ENCODE measurements around the gene ZFHX3.

The ZFHX3 gene

DNA sequence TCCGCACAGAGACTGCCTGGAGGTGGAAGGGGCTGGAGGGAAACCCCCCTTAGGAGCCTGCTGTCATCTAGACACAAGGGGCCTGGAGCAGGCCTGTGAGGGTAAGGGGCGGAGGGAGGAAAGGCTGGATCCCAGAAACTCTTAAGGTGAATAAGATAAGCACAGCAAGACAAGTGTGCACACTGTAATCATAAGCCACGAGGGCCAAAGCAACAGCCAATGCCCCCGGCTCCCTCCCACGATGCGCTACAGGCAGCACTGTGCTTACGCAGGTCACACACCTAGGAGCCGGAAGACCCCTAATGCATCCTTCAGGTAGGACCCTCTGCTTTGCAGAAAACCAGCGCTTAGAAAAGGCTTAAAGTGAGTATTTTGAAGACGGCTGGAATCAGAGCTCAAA lies 24.6 kb downstream of the ZFHX3 start:
- H3K4me1 ChIP-seq: peaks cover 0 to 26% (median 2%) of the 10 kb centered on the region in 10 experiments; a peak in 8 of 20 replicates
- H3K9ac ChIP-seq: no peak overlapping the region
- no peaks in the 10 kb centered on the region for H3K9me3 ChIP-seq (replicated peaks in 1 of 11)
- peaks cover 0 to 100% (median 0%) of the 10 kb centered on the region in 11 experiments; a peak in 7 of 22 replicates for H4K20me1 ChIP-seq
- no peak overlapping the region for H3K4me3 ChIP-seq
- no peak for TF ChIP-seq Cebpa-rat (IDR thresholded peaks at IDR 0.05)
- H3K4me2 ChIP-seq: no peak overlapping the region
- H3K36me3 ChIP-seq: peaks cover 0 to 24% (median 0%) of the 10 kb centered on the region in 11 experiments; a peak in 2 of 22 replicates
- H3K27ac ChIP-seq: no peak overlapping the region
- no peaks in the 10 kb centered on the region for H3K27me3 ChIP-seq

DNA sequence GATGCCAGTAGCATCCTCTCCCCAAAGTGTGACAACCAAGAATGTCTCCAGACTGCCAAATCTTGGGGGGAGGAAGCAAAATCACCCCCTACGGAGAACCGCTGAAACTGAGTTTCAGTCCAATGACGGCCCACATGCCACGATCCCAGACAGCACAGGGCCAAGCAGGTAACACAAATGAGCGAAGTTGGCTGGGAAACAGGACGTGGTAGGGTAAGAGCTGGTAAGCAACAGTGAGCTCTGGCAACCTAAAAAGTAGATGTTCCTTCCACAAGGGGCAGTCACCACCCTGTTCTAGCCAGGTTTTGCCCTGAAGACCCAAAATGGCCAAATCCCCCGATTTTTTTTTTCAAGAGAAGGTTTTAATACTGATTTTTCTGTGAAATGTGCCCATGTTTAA lies 25.4 kb downstream of the ZFHX3 start:
- H3K4me1 ChIP-seq: peaks cover 0 to 30% (median 2%) of the 10 kb centered on the region in 10 experiments; a peak in 9 of 20 replicates
- H3K9me3 ChIP-seq (replicated peaks in 1 of 11): no peaks in the 10 kb centered on the region
- TF ChIP-seq Cebpa-rat (IDR thresholded peaks at IDR 0.05): no peak
- no peak overlapping the region for H3K9ac ChIP-seq
- H3K4me3 ChIP-seq: no peak overlapping the region
- no peak overlapping the region for H3K4me2 ChIP-seq
- peaks cover 0 to 22% (median 0%) of the 10 kb centered on the region in 11 experiments; a peak in 2 of 22 replicates for H3K36me3 ChIP-seq
- H3K27me3 ChIP-seq: no peaks in the 10 kb centered on the region
- H3K27ac ChIP-seq: no peak overlapping the region
- peaks cover 0 to 100% (median 0%) of the 10 kb centered on the region in 11 experiments; a peak in 7 of 22 replicates for H4K20me1 ChIP-seq

DNA sequence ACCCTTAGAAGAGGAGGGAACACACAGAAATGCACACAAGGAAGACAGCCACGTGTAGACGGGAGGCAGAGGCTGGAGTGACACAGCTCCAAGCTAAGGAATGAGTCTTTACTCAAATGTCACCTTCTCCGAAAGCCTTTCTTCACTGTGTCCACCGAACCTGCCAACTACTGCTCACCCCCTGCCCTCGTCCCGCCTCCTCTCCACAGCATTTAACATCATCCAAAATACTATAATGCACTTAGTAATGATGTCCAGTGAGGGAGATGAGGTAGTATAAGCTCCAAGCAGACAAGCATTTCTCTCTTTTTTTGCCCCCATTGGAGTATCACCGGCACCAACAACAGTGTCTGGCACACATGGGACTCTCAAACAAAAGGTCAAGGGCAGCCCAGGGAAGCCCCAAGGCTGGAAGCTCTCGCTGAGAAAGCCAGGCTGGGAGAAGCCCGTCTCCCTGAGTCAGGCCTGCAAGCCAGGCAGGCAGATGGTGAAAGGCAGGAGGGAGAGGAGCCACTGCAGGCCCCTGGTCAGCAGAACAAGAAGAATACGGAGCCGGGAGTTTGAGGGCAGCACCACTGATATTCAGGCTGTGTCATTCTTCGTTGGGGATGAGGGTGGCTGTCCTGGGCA lies 25.9 kb downstream of the ZFHX3 start:
- no peak overlapping the region for H3K9ac ChIP-seq
- H3K4me2 ChIP-seq: no peak overlapping the region
- peaks cover under 1 to 36% (median 3%) of the 10 kb centered on the region in 10 experiments; a peak in 14 of 20 replicates for H3K4me1 ChIP-seq
- H3K4me3 ChIP-seq: no peak overlapping the region
- peaks cover 0 to 22% (median 0%) of the 10 kb centered on the region in 11 experiments; a peak in 2 of 22 replicates for H3K36me3 ChIP-seq
- H4K20me1 ChIP-seq: peaks cover 0 to 100% (median 0%) of the 10 kb centered on the region in 11 experiments; a peak in 7 of 22 replicates
- no peak for TF ChIP-seq Cebpa-rat (IDR thresholded peaks at IDR 0.05)
- H3K9me3 ChIP-seq (replicated peaks in 1 of 11): no peaks in the 10 kb centered on the region
- H3K27ac ChIP-seq: no peak overlapping the region
- no peaks in the 10 kb centered on the region for H3K27me3 ChIP-seq

DNA sequence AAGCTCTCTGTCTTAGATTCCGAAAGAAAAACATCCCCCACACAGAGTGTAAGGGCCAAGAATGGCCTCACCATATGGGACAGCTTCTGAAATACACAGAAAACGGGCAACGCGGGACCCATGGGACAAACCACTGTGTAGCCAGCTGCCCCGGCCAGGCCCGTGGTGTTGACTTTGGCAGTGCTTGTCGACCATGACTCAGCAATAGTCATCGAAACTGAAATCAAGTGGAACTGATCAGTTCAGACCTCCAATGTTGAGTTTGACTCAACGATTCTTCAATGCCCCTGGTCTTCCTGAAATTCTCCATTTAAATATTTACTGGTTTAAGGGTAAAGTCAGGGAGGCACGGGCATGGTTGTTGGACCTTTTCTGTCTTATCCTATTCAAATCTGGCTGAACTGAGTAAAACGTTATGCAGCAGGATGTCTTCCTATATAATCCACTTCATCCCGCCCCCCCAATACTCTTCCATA lies 27.5 kb downstream of the ZFHX3 start:
- peaks cover 0 to 22% (median 0%) of the 10 kb centered on the region in 11 experiments; a peak in 2 of 22 replicates for H3K36me3 ChIP-seq
- H3K4me2 ChIP-seq: peak overlapping the region in 5 of 11 experiments; percentile 0 to 32 (median 19); a peak in 3 of 22 replicates
- TF ChIP-seq Cebpa-rat (IDR thresholded peaks at IDR 0.05): no peak
- no peak overlapping the region for H3K27ac ChIP-seq
- no peak overlapping the region for H3K9ac ChIP-seq
- peaks cover 0 to 4% (median 0%) of the 10 kb centered on the region in 11 experiments; a peak in 2 of 22 replicates for H3K9me3 ChIP-seq (replicated peaks in 1 of 11)
- peaks cover 8 to 51% (median 11%) of the 10 kb centered on the region in 10 experiments; a peak in 16 of 20 replicates for H3K4me1 ChIP-seq
- H3K4me3 ChIP-seq: no peak overlapping the region
- H3K27me3 ChIP-seq: no peaks in the 10 kb centered on the region
- H4K20me1 ChIP-seq: peaks cover 0 to 100% (median 0%) of the 10 kb centered on the region in 11 experiments; a peak in 7 of 22 replicates

DNA sequence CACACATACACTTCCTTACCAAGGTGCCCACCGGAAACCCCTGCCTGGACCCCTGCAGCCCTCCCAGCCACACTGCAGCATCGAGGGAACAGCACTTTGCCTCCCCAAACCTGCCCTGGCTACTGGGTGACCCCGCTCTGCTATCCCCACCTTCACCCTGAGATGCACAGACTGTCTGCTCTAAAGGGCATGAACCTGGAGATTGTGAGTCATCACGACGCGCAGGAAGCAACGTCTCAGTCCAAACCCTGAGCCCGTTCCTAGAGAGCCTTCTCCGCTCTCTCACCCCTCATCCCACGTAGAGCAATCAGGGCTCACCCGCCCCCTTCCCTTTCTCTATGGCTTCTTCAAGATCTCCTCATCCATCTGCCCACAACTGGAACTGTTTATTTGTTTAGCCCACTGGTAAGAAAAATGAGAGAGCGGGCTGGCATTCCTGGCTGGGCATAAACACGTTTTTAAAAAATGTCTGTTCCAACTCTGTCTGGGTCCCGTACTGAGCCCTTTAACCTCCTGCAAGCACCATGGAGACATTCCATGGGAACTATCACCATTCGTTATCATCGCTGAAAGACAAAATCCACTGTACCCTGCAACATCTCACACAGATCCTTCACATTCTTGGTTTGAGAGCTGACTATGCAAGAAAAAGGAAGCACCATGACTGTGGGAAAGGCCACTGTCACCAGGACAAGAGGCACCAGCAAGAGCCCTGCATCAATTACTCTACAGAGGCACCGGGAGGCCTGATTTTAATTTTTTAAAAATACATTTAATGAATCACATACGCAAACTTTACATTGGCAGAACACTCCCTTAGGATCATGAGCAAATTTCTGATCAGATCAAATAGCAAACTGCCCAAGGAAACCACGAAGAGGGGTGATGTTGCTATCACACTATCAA lies 28.2 kb downstream of the ZFHX3 start:
- Histone ChIP-seq H3K4me2 (peak overlapping the region in 4 of 11 experiments; percentile 5 to 32 (median 22); a peak in 4 of 22 replicates), H3K4me3 (no peak overlapping the region), H3K27ac (no peak overlapping the region), H3K9ac (no peak overlapping the region), H3K27me3 (no peaks in the 10 kb centered on the region), H3K9me3 (replicated peaks in 1 of 11) (peaks cover 0 to 11% (median 0%) of the 10 kb centered on the region in 11 experiments; a peak in 4 of 22 replicates), H3K4me1 (peaks cover 8 to 51% (median 11%) of the 10 kb centered on the region in 10 experiments; a peak in 16 of 20 replicates), H4K20me1 (peaks cover 0 to 100% (median 0%) of the 10 kb centered on the region in 11 experiments; a peak in 7 of 22 replicates), H3K36me3 (peaks cover 0 to 22% (median 0%) of the 10 kb centered on the region in 11 experiments; a peak in 2 of 22 replicates)
- TF ChIP-seq Cebpa-rat (IDR thresholded peaks at IDR 0.05): no peak

DNA sequence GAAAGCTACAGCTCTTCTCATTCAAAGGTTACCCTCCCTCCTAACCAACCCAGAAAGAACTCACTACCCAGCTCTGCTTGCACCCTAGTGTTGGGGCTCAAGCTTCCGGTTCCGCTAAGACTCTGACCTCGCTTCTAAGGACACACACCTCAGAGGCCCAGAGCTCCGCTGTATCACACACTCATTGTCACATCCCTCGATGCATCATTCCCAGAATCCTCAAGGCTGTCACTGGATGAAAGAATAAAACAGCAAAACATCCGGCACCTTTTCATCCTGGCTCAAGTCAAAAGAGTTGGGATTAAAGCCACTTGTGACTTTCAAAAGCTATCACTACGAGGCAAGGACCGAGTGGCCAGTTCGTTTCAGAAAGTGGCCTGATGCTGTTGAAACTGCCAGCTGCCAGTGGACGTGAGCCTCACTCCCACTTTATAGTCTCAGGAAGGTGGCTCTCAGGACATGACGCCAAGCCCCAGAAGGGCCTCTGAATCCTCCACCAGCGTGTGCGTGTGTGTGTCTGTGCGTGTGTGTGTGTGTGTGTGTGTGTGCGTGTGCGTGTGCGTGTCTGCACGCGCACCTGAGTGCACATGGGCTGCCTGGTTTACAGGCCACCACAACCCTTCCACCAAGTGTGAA lies 29.0 kb downstream of the ZFHX3 start:
- peaks cover 0 to 100% (median 0%) of the 10 kb centered on the region in 11 experiments; a peak in 7 of 22 replicates for H4K20me1 ChIP-seq
- TF ChIP-seq Cebpa-rat (IDR thresholded peaks at IDR 0.05): no peak
- H3K9me3 ChIP-seq (replicated peaks in 1 of 11): peaks cover 0 to 13% (median 0%) of the 10 kb centered on the region in 11 experiments; a peak in 4 of 22 replicates
- peaks cover 0 to 17% (median 0%) of the 10 kb centered on the region in 11 experiments; a peak in 2 of 22 replicates for H3K36me3 ChIP-seq
- no peak overlapping the region; a peak in 1 of 22 replicates for H3K4me2 ChIP-seq
- H3K4me1 ChIP-seq: peaks cover 6 to 52% (median 10%) of the 10 kb centered on the region in 10 experiments; a peak in 15 of 20 replicates
- no peak overlapping the region for H3K4me3 ChIP-seq
- H3K27ac ChIP-seq: no peak overlapping the region
- H3K9ac ChIP-seq: no peak overlapping the region
- H3K27me3 ChIP-seq: no peaks in the 10 kb centered on the region

DNA sequence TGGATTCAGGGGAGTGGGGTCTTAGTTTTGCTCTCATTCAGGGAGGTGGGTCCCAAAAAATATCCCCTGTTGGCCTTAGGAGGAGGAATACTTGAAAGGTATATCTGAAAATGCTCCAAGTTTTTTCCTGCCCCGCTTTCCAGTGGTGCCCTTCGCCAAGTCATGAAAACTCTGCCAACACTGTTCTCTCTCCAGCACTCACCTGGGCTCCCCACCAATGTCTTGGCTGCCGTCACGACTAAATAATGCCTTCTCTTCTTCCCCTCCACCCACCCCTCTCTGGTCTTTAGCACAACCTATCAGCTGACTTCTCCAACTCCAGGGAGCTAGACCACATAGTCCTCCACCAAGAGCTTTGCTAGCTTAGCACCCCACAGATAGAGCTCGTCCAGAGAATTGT lies 30.6 kb downstream of the ZFHX3 start:
- 0 out of 22 replicates have a peak, but pooled peaks cover 0 to under 1% (median 0%) of the 10 kb centered on the region in 11 experiments for H3K36me3 ChIP-seq
- peak overlapping the region in 4 of 11 experiments; percentile 58 to 83 (median 69); a peak in 7 of 22 replicates for H3K4me2 ChIP-seq
- H3K27ac ChIP-seq: 0 out of 22 replicates have a peak overlapping the region, but pooled peaks of 1 of the 11 experiments have one; percentile 25
- H3K4me1 ChIP-seq: peaks cover 6 to 62% (median 10%) of the 10 kb centered on the region in 10 experiments; a peak in 15 of 20 replicates
- H3K4me3 ChIP-seq: no peak overlapping the region
- peaks cover 0 to 13% (median 0%) of the 10 kb centered on the region in 11 experiments; a peak in 4 of 22 replicates for H3K9me3 ChIP-seq (replicated peaks in 1 of 11)
- peaks cover 0 to 100% (median 0%) of the 10 kb centered on the region in 11 experiments; a peak in 6 of 22 replicates for H4K20me1 ChIP-seq
- no peaks in the 10 kb centered on the region for H3K27me3 ChIP-seq
- H3K9ac ChIP-seq: peak overlapping the region in 1 of 11 experiments; percentile 14; a peak in 1 of 22 replicates
- no peak for TF ChIP-seq Cebpa-rat (IDR thresholded peaks at IDR 0.05)

DNA sequence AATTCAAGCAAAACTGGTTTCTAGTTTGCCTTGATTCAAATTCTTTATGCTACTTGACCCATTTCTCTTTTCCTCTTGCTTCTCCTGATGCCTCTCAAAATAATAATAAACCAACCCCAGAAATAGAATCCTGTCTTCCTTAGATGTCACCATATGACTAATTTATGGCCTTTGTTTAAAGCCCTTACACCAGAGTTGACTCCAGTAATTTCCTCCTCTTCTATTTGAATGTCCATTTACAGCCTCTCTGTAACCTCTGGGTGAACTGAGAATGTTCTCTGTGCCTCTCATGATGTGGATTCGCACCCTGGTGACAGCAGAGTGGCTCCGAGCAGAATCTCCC lies 31.5 kb downstream of the ZFHX3 start:
- Histone ChIP-seq H3K4me3 (no peak overlapping the region), H3K4me1 (peaks cover 6 to 70% (median 10%) of the 10 kb centered on the region in 10 experiments; a peak in 15 of 20 replicates), H3K27me3 (no peaks in the 10 kb centered on the region), H4K20me1 (peaks cover 0 to 100% (median 0%) of the 10 kb centered on the region in 11 experiments; a peak in 6 of 22 replicates), H3K4me2 (peak overlapping the region; percentile 21 to 83 (median 45); a peak in 21 of 22 replicates), H3K36me3 (no peaks in the 10 kb centered on the region), H3K9me3 (replicated peaks in 1 of 11) (peaks cover 0 to 13% (median 0%) of the 10 kb centered on the region in 11 experiments; a peak in 4 of 22 replicates), H3K9ac (peak overlapping the region in 2 of 11 experiments; percentile 13 to 30; a peak in 3 of 22 replicates), H3K27ac (peak overlapping the region in 4 of 11 experiments; percentile 5 to 34 (median 20); a peak in 4 of 22 replicates)
- no peak for TF ChIP-seq Cebpa-rat (IDR thresholded peaks at IDR 0.05)

All from BLaER1 treated with 17β-estradiol and CSF1 and Interleukin-3, amounts not matched to agents 10 nM and 100 nM (cell line).